Kasumi-1 (cell line): Measurements from ENCODE around the gene VARS2.
"Not testable (repeated sequence)": the region's sequence is repeated elsewhere in the genome, so short reads cannot be mapped to it uniquely, and the experiment has no call there.

Experiments used
- DNase-seq, 2 experiments: peaks; one replicate each; lab custom pipeline; 2025; lab: John Stamatoyannopoulos, UW

Gene VARS2

DNA sequence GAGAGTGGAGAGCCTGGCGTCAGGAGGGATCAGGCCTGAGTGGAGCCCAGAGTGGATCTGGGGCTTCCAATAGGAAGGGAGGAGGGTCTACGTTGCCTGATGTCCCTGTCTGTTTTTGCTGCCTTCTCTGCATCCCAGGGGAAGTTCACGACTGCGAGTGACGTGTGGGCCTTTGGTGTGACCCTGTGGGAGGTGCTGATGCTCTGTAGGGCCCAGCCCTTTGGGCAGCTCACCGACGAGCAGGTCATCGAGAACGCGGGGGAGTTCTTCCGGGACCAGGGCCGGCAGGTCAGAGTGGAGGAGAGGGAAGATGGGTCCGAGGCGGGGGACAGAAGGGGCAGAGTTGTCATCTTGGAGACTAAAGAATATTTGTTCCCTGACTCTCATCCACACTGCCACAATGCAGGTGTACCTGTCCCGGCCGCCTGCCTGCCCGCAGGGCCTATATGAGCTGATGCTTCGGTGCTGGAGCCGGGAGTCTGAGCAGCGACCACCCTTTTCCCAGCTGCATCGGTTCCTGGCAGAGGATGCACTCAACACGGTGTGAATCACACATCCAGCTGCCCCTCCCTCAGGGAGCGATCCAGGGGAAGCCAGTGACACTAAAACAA is 15.2 kb upstream of the VARS2 start:
- DNase-seq = no peak

DNA sequence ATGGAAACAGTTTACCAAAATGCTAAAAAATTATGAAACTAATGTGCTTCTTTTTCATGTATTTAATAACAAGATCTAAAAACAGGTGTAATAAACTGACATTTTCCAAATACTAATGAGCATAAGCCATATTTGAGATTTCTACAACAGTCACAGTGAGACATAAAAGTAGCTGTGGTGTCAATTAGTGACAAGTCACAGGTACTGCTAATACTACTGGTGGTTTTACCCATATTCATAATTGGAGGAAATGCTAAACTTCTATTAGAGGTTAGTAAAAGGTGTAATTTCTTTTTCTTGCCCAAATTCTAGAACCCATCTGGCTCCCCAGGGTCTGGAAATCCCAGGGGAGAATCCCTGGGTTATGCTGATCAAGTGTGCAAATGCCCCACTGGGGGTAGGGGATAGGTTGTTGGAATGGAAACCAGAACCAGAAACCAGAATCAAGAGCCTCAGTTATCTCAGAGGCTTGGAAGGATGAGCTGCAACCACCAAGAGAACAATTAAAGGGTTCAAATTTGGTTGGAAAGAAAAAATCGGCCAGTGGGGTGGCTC is 13.1 kb upstream of the VARS2 start:
- no peak for DNase-seq

DNA sequence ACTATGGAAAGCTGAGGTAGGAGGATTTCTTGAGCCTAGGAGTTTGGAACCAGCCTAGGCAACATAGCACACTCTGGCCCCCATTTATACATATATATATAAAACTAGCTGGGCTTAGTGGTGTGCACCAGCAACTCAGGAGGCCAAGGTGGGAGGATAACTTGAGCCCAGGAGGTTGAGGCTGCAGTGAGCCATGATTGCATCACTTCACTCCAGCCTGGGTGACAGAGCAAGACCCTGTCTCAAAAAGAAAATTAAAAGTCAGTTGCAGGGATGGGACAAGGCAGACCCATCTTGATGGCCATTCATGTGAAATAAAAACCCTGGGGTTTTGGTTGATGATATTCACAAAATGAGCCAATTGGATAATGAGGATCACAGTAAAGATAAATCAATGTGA is 12.6 kb upstream of the VARS2 start:
- no peak for DNase-seq

DNA sequence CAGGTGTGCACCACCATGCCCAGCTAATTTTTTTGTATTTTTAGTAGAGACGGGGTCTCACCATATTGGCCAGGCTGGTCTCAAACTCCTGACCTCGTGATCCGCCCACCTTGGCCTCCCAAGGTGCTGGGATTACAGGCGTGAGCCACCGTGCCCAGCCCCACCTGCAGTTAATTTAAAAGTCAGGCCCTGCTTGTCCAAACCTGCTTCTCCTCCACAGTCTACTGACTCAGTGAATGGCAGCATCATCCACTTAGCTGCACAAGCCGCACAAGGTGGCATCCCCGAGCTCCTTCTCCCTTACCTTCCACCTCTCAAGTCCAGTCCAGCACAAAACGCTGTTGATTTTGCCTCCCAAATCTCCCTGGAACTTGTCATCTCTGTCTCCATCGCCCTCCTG is 11.8 kb upstream of the VARS2 start:
- DNase-seq = not testable (repeated sequence)

DNA sequence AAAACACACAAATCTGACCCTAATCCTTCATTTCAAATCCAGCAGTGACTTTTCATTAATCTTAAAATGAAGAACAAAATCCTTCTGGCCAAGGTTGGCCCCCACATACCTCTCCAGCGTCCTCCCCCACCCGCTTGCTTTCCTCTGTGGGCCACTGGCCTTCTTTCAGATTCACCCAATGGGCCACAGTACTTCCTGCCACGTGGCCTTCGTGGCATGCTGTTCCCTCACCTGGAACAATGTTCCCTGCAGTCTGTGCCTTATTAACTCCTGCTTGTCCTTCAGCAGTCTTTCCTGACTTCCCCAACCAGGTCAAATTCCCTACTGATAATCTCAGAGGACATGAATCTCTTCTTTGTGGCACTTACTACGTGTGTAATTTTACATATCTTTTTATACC is 11.3 kb upstream of the VARS2 start:
- DNase-seq = no peak

DNA sequence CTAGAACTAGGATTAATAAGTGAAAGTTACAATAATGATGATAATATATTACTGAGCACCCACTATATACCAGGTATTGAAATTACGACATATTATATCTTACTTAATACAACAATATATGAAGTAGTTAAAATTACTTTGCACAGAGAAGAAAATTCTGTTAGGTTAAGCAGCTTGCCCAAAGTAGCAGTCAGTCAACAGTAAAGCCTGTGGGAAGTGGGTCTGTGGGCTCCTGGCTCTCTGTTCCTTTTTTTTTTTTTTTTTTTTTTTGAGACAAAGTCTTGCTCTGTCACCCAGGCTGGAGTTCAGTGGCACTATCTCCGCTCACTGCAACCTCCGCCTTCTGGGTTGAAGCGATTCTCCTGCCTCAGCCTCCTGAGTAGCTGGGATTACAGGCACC is 10.8 kb upstream of the VARS2 start:
- DNase-seq = no peak

DNA sequence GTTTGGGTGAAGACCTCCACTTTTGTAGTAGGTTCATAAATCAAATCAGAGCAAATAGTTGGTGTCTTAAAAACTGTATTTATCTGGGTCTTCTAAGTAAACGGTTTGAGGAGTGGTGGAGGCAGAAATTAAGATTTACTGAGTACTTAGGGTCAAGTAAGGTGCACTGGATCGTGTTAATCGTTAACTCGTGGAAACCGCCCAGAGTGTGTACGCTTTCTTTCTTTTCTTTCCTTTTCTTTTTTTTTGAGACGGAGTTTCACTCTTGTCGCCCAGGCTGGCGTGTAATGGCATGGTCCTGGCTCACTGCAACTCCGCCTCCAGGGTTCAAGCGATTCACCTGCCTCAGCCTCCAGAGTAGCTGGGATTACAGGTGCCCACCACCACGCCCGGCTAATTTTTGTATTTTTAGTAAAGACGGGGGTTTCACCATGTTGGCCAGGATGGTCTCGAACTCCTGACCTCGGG is 6.7 kb upstream of the VARS2 start:
- not testable (repeated sequence) for DNase-seq

DNA sequence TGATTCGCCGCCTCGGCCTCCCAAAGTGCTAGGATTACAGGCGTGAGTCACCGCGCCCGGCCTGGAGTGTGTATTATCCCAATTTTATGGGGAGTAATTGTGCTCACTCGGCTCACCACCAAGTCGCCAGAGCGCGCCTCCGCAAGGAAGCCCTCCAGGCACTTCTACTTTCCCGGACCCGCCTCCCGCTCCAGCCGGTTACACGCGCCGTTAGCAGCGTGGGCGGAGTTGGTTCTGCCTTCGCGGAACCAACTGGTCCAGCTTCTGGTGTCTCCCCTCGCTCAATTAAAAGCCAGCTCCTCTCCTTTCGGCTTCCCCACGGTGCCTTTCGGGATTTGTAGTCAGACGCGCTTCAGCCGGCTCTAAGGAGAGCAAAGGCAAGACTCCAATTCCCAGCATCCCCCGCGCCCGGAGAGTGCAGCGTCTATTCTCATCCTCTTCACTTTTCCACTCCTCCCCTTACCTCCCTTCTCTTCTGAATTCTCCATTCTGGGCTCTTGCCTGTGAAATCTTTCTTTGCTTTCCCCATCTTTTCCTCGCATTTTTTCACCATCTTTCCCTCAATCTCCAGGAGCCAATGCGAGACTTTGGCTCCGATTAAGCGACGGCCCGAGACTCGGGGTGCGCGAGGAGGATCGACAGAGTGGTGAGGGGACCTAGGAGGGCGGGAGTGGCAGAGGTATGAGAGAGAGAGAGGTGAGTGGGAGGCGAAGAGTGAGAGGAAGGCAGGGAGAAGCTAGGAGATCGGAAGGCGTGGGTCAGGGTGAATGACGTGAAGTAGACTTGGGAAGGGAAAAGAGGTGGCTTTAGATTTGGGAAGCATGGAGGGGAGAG is 6.1 kb upstream of the VARS2 start, which contains the start of gene GTF2H4:
TSS of gene GTF2H4 (plus strand) at position 450 of the 834 bp plus-strand sequence.
- DNase-seq = peak; percentile 99 to 100

DNA sequence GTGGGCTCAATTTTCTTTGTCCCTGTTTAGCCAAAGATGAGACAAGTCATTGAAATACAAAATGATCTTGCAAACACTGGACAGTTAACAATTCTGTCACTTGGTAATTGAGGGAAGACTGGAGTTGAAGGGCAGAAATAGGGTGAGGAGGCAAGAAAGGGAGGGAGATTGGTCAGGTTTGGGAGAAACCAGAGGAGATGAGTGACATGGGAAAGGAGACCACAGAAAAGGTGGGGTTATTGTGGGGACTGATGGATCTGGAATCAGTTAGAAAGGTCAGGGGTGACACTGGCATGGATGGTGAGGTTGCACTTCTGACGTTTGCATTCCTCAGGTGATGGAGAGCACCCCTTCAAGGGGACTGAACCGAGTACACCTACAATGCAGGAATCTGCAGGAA is 5.3 kb upstream of the VARS2 start:
- no peak for DNase-seq

DNA sequence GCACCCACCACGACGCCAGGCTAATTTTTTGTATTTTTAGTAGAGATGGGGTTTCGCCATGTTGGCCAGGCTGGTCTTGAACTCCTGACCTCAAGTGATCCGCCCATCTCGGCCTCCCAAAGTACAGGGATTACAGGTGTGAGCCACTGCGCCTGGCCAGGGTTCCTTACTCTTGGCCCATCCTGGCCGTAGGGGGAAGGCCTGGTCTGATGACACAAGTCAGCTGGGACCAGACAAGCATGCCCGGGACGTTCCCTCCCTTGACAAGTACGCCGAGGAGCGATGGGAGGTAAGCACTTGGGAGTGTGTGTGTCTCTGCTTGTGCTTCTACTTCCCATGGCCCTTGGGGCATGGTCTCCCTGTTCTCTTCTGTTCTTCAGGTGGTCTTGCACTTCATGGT is 3.6 kb upstream of the VARS2 start:
- DNase-seq = not testable (repeated sequence)

DNA sequence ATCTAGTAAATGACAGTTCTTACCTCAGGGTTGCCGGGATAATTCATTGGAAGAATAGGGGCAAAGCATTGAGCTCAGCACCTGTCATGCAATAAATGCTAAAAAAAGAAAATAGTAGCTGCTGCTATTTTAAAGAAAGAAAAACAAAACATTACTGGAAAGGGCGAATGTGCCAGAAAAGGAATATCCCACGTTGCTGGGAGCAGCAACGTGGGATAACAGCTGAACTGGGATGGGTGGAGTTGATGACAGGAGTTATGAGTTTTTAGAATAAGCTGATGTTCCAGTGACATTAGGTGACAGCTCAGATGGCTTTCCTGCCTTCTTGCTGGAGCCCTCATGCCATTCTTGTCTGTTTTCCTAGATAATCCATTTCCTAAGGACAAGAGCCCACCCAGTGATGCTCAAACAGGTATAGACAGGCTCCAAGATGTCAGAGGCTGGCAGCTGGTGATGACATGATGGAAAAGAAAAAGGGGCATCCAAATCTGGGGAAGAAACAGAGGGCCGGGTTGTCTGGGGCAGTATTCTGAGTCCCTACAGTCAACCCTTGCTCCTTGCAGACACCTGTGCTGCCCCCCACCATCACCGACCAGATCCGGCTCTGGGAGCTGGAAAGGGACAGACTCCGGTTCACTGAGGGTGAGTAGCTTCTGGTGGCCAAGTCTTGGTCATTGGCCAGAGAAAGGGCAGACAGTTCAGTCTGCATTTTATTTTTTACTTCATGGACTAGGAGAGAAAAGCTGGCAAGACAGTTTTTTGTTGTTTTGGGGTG is 1.1 kb upstream of the VARS2 start:
- DNase-seq = no peak

DNA sequence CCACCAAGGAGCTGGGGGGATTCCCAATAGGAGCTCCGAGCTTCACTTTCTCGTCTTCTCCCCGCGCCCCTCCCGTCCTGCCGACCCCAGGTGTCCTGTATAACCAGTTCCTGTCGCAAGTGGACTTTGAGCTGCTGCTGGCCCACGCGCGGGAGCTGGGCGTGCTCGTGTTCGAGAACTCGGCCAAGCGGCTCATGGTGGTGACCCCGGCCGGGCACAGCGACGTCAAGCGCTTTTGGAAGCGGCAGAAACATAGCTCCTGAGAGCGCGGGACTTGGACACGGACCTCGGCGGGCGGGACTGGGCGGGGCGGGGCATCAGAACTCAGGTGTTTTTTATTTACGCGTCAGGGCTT is 340 bp upstream of the VARS2 start:
- DNase-seq = no peak

DNA sequence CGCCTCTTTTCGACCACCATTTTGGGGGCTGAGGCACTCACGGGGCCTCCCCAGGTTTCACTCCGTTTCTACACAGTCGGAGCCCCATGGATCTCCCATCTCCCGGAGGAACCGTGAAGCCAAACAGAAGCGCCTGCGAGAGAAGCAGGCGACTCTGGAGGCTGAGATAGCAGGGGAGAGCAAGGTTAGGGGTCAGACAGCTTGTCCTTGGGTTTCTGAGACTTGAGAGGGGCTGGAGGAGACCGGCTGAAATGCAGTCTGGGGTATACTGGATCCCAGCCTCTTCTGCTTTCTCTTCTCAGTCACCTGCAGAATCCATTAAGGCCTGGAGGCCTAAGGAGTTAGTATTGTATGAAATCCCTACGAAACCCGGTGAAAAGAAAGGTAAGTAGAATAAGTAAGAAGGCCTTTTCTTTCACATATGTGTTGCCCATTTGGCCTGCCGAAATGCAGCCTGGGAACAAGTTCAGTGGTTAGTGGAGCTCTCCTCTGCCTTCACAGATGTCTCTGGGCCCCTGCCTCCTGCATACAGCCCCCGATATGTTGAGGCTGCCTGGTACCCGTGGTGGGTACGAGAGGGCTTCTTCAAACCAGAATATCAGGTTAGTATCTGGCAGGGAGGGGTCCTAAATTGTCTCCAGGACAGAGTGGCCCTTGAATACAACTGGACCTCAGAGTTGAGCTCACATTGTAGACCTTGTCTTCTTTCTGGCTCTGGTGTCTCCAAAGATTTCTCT is 984 bp downstream of the VARS2 start:
- DNase-seq = no peak

DNA sequence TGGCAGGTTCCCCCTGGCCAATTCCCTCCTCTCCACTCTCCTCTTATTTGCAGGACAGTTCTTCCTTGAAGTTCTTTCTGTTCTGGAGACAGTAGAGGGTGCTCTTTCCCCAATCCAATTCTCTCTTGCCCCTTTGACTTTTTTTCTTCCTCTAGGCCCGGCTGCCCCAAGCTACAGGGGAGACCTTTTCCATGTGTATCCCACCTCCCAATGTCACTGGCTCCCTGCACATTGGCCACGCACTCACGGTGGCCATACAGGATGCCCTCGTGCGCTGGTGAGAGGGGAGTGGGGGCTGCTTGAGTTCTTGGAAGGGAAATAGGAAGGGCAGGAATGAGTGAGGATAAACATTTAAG is 1.5 kb downstream of the VARS2 start:
- peak; percentile 75 to 92 for DNase-seq

DNA sequence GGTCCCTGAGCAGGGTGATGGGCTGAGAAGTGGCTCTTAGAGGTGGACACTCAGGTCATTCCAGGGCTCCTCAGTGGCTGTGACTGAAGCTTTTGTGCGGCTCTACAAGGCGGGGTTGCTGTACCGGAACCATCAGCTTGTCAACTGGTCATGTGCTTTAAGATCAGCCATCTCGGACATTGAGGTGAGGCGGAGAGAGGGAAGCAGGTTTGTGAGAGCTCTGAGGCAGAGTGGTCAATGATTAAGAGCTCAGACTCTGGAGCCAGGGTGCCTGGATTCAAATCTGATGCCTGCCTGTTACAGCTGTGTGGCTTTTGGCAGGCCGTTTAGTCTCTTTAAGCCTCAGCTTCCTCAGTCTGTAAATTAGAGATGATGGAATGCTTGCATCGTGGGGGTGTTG is 3.0 kb downstream of the VARS2 start:
- no peak for DNase-seq

DNA sequence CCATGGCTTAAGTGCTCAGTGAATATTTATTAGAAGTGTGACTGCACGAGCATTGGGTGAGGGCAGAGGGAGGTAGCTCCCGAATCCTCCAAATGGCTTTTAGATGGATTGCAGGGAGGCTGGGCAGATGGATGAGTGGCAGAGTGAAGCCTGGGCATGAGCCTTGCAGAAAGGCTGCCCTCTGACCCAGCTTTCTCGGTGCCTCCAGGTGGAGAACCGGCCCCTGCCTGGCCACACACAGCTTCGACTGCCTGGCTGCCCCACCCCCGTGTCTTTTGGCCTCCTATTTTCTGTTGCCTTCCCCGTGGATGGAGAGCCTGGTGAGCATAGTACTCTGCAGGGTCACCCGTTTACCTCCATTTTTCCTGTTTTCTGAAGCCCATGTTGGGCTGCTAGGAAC is 3.4 kb downstream of the VARS2 start:
- no peak for DNase-seq

DNA sequence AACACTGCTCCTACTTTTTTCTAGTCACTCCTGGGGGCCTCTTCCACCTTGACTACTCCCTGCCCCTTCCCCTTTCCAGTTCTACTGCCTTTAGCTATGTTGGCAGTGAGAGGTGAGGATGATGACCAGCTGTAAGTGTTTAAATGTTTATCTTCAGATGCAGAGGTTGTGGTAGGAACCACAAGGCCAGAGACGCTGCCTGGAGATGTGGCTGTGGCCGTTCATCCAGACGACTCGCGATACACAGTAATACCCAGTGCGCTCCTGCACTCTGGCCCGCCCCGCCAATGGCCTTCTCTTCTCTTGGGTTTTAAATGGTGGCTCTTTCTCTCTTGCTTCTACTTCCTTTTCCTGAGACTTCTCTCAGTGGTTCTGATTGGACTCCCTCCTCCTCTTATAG is 4.6 kb downstream of the VARS2 start:
- no peak for DNase-seq

DNA sequence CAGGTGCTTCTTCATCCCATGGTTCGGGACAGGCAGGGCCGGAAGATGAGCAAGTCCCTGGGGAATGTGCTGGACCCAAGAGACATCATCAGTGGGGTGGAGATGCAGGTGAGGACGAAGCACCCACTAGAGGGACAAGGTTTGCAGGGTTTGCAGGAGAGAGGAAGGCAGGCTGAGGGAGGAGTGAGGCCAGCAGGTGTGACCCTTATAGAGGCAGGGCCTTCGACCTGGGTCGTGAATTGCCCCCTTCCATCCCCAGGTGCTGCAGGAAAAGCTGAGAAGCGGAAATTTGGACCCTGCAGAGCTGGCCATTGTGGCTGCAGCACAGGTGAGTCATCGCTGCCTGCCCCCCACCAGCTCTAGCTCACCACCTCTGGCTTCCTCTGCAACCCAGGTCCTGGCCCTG is 8.4 kb downstream of the VARS2 start:
- no peak for DNase-seq

DNA sequence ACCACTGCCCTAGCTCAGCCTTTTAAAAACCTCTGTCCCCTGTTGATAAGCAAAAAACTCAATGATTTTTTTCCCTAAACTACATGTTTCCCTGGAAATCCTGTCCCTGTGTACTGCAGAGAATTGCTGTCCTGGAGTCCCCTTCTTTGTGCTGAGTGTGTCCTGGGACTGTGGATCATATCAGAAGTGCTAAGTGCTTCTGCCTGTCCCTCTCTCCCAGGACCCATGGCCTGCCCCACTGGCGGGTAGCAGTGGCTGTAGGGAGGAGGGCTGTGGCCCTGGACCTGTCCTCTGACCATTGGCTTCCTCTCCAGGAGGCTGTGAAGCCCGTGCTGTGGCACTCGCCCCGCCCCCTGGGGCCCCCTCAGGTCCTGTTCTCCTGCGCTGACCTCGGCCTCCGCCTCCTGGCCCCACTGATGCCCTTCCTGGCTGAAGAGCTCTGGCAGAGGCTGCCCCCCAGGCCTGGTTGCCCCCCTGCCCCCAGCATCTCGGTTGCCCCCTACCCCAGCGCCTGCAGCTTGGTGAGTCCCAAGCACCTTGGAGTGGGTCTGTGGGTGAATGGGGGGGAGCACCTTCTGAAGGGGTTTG is 10.1 kb downstream of the VARS2 start:
- not testable (repeated sequence) for DNase-seq

DNA sequence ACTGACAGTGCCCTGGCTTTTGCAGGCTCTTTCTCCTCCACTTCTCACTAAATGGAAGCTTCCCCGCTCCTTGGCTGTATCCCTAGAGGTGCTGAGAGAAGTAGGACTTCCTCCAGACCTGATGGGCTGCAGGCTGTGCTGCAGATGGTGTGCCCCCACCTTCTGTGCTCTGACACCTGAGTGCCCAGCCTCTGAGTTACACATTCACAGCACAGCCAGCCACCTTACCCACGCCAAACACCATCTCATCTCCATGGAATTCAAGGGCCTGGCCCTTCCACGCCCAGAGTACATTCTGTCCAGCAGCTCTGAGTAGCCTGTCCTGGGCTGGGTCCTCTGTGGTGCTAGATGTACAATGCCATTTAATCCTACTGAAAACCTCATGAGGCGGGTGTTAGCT is 12.6 kb downstream of the VARS2 start:
- DNase-seq = no peak

DNA sequence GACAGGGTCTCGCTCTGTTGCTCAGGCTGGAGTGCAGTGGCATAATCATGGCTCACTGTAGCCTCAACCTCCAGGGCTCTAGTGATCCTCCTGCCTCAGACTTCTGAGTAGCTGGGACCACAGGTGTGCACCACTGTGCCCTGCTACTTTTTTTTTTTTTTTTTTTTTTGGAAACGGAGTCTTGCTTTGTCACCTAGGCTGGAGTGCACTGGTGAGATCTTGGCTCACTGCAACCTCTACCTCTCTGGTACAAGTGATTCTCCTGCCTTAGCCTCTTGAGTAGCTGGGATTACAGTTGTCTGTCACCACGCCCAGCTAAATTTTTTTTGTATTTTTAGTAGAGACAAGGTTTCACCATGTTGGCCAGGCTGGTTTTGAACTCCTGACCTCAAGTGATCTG is 13.0 kb downstream of the VARS2 start:
- not testable (repeated sequence) for DNase-seq

DNA sequence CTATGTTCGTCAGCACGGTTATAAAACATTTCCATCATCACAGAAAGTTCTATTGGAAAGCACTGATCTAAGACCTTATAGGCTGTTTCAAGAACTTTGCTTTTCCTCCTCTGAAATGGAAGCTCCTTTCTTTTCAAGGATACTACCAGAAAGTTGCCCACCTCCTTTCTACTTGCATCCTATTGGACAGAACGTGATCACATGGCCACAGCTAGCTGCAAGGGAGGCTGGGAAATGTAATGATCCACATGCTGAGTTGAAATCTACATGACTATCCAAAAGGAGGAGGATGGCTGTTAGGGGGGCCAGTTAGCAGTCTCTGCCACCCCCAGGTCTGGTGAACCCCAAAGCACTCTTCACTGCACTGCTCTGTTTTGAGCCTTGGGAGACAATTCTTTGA is 14.6 kb downstream of the VARS2 start:
- no peak for DNase-seq
